ENCODE measurements around the gene CECR2. TPM values are rescaled to one million over a fixed set of nuclear protein-coding genes. Genes with fewer than 3 reads are reported as not detected.

The CECR2 gene
- total RNA-seq, 3 donors from 2014 or later: 0.32 to 0.66 (median 0.44) TPM

GRCh38 chr22:17334059-17334458, 35.2 kb upstream of the CECR2 start:
- no peak for TF ChIP-seq POLR2A (IDR thresholded peaks at IDR 0.05)
- no peak for TF ChIP-seq CTCF (IDR thresholded peaks at IDR 0.05)
- TF ChIP-seq POLR2AphosphoS5 (IDR thresholded peaks at IDR 0.05): no peak

GRCh38 chr22:17334983-17335382, 34.3 kb upstream of the CECR2 start:
- DNase-seq (ENCODE audit: low spot score in 2 of 2): no peak
- TF ChIP-seq POLR2AphosphoS5 (IDR thresholded peaks at IDR 0.05) (no peak), POLR2A (IDR thresholded peaks at IDR 0.05) (no peak)
- intact Hi-C loops (cut with DNase I; ENCODE audit: low total_unique reads): no loop called here
- no peaks in the 10 kb centered on the region for H3K9me3 ChIP-seq
- peaks cover 0 to 9% of the 10 kb centered on the region in 2 donors for H3K27me3 ChIP-seq
- no peaks in the 10 kb centered on the region for H3K36me3 ChIP-seq
- H3K27ac ChIP-seq: no peak overlapping the region
- no peaks in the 10 kb centered on the region for H3K4me1 ChIP-seq
- H3K4me3 ChIP-seq: no peak overlapping the region

More at GRCh38 chr22:17334059-17334458, 35.2 kb upstream of the CECR2 start:
- H3K27ac ChIP-seq: no peak overlapping the region
- no peaks in the 10 kb centered on the region for H3K9me3 ChIP-seq
- H3K4me1 ChIP-seq: no peaks in the 10 kb centered on the region
- intact Hi-C loops (cut with DNase I; ENCODE audit: low total_unique reads): no loop called here
- no peaks in the 10 kb centered on the region for H3K36me3 ChIP-seq
- H3K27me3 ChIP-seq: peaks cover 0 to 9% of the 10 kb centered on the region in 2 donors
- H3K4me3 ChIP-seq: no peak overlapping the region
- DNase-seq (ENCODE audit: low spot score in 2 of 2): no peak

- no peak for TF ChIP-seq CTCF (IDR thresholded peaks at IDR 0.05)
- no peak for TF ChIP-seq POLR2AphosphoS5 (IDR thresholded peaks at IDR 0.05)
- no peak for TF ChIP-seq POLR2A (IDR thresholded peaks at IDR 0.05)
- Histone ChIP-seq H3K4me1 (no peaks in the 10 kb centered on the region), H3K4me3 (no peak overlapping the region), H3K27ac (no peak overlapping the region), H3K9me3 (no peaks in the 10 kb centered on the region), H3K27me3 (peaks cover 0 to 9% of the 10 kb centered on the region in 2 donors), H3K36me3 (no peaks in the 10 kb centered on the region)
- intact Hi-C loops (cut with DNase I; ENCODE audit: low total_unique reads): no loop called here
- no peak for DNase-seq (ENCODE audit: low spot score in 2 of 2)
Measured at GRCh38 chr22:17336061-17336460, 33.2 kb upstream of the CECR2 start.

GRCh38 chr22:17337639-17338038, 31.6 kb upstream of the CECR2 start:
- Histone ChIP-seq H3K27me3 (peaks cover 0 to 9% of the 10 kb centered on the region in 2 donors), H3K4me3 (no peak overlapping the region)
- intact Hi-C loops (cut with DNase I; ENCODE audit: low total_unique reads): no loop called here

GRCh38 chr22:17339095-17339693, 30.1 kb upstream of the CECR2 start:
- peaks cover 0 to 9% of the 10 kb centered on the region in 2 donors for H3K27me3 ChIP-seq
- H3K27ac ChIP-seq: no peak overlapping the region
- TF ChIP-seq POLR2AphosphoS5 (IDR thresholded peaks at IDR 0.05): no peak
- no peak for TF ChIP-seq POLR2A (IDR thresholded peaks at IDR 0.05)
- no peak for TF ChIP-seq CTCF (IDR thresholded peaks at IDR 0.05)
- DNase-seq (ENCODE audit: low spot score in 2 of 2): no peak
- intact Hi-C loops (cut with DNase I; ENCODE audit: low total_unique reads): no loop called here
- no peaks in the 10 kb centered on the region for H3K9me3 ChIP-seq
- no peaks in the 10 kb centered on the region for H3K36me3 ChIP-seq
- no peaks in the 10 kb centered on the region for H3K4me1 ChIP-seq
- no peak overlapping the region for H3K4me3 ChIP-seq

More at GRCh38 chr22:17337639-17338038, 31.6 kb upstream of the CECR2 start:
- no peak overlapping the region for H3K27ac ChIP-seq
- TF ChIP-seq POLR2AphosphoS5 (IDR thresholded peaks at IDR 0.05): no peak
- no peak for TF ChIP-seq CTCF (IDR thresholded peaks at IDR 0.05)
- no peak for TF ChIP-seq POLR2A (IDR thresholded peaks at IDR 0.05)
- DNase-seq (ENCODE audit: low spot score in 2 of 2): no peak
- H3K4me1 ChIP-seq: no peaks in the 10 kb centered on the region
- no peaks in the 10 kb centered on the region for H3K9me3 ChIP-seq
- no peaks in the 10 kb centered on the region for H3K36me3 ChIP-seq

Data from breast epithelium (tissue), 4 donors.